H54 (cell line): ENCODE measurements around the gene PLXND1.

Source experiments
- DNase-seq: peaks from one replicate; pipeline ENCODE4 v3.0.0; 2011; ENCODE audit warnings: low spot score, mixed read lengths; ENCODE audit not compliant: insufficient read length
- FAIRE-seq: peaks from 3 replicates; lab custom pipeline; 2011; peaks lifted over from hg19 to GRCh38; lab: Jason Lieb, UNC
- POLR2A ChIP-seq: IDR thresholded peaks from 2 replicates; pipeline ENCODE4 v1.6.1; 2011; ENCODE audit warnings: low read depth, mild to moderate bottlenecking, low read length

Gene PLXND1

GRCh38 chr3:129512595-129512994 is 93.9 kb downstream of the PLXND1 start:
- no peak for TF ChIP-seq POLR2A
- no peak for DNase-seq
- FAIRE-seq, result no peak

- FAIRE-seq, result no peak
- no peak for TF ChIP-seq POLR2A
These were observed 99.2 kb downstream of the PLXND1 start for GRCh38 chr3:129507181-129507831.

GRCh38 chr3:129506231-129506742 is 100.2 kb downstream of the PLXND1 start:
- TF ChIP-seq POLR2A, result no peak
- DNase-seq, result no peak
- FAIRE-seq, result no peak

More at GRCh38 chr3:129507181-129507831, 99.2 kb downstream of the PLXND1 start:
- no peak for DNase-seq

- no peak for TF ChIP-seq POLR2A
- DNase-seq, result no peak
- FAIRE-seq, result no peak
These were observed 101.1 kb downstream of the PLXND1 start for GRCh38 chr3:129505341-129505740.
